ENCODE data around the gene BRD3OS. TPM values are rescaled to one million over a fixed set of nuclear protein-coding genes. Genes with fewer than 3 reads are reported as not detected.

The BRD3OS gene
- total RNA-seq, 3 donors from 2014 or later: 3.6 to 17.6 (median 4.9) TPM

DNA sequence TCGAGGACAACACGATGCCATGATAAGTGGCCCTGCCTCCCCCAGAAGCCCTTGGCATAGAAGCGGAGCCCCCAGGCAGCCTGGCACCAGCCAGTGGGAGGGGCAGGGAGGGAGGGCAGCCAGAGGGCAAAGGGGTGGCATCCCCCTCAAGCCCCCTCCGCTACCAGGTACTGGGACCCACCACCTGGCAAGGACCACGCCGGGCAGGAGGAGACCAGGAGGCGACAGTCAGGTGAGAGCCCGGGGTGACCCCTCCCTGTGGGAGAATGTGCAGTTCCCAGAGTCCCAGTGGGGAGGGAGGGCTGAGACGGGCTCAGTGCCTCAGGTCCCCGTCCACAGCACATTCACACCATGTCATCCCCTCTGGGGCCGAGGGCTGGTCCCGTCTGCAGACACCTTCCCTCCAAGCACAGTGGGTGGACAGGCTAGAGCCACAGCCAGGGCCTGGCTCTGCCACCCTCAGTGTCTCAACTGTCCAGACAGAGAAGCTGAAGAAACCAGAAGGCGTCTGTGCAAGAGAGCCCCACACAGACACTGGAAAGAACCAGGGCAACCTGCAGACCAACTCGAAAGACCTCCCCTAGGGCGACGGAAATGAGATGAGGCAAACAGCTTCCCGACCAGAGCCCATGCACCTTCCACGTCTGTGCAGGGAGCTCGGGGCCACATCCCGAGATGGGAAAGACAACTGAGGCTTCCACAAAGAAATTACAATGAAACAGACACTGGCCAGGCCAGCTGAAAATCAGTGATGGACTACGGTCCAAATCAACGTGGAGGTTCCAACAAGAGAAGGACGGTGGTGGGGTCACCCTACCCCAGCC, 31.4 kb downstream of the BRD3OS start:
- intact Hi-C loops (cut with DNase I, micrococcal nuclease): no loop called here
- Histone ChIP-seq H3K4me1 (ENCODE audit: low read depth) (peaks cover 26% of the 10 kb centered on the region), H3K9me3 (no peaks in the 10 kb centered on the region), H3K4me3 (no peak overlapping the region), H3K36me3 (ENCODE audit: low read depth) (no peaks in the 10 kb centered on the region)
- ATAC-seq: peak; percentile 22
- peak in 1 of 3 donors; percentile 40 for DNase-seq
- TF ChIP-seq, protein P1, sequence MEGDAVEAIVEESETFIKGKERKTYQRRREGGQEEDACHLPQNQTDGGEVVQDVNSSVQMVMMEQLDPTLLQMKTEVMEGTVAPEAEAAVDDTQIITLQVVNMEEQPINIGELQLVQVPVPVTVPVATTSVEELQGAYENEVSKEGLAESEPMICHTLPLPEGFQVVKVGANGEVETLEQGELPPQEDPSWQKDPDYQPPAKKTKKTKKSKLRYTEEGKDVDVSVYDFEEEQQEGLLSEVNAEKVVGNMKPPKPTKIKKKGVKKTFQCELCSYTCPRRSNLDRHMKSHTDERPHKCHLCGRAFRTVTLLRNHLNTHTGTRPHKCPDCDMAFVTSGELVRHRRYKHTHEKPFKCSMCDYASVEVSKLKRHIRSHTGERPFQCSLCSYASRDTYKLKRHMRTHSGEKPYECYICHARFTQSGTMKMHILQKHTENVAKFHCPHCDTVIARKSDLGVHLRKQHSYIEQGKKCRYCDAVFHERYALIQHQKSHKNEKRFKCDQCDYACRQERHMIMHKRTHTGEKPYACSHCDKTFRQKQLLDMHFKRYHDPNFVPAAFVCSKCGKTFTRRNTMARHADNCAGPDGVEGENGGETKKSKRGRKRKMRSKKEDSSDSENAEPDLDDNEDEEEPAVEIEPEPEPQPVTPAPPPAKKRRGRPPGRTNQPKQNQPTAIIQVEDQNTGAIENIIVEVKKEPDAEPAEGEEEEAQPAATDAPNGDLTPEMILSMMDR (IDR thresholded peaks at IDR 0.05): no peak

DNA sequence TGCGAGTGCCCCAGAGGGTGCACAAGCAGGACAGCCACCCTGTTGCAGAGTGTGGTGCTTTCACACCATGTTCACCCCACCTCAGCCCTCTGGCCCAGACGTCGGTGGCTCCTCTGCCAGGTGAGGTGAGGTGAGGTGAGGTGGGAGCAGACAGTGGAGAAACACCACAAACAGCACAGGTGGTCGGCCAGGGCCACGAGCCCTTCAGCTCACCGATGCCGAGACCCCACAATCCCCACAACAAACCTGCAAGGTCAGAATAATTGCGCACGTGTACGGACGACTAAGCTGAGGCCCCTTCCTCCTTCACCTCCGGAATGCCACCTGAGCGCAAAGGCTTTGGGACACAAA, 32.0 kb downstream of the BRD3OS start:
- DNase-seq: no peak

DNA sequence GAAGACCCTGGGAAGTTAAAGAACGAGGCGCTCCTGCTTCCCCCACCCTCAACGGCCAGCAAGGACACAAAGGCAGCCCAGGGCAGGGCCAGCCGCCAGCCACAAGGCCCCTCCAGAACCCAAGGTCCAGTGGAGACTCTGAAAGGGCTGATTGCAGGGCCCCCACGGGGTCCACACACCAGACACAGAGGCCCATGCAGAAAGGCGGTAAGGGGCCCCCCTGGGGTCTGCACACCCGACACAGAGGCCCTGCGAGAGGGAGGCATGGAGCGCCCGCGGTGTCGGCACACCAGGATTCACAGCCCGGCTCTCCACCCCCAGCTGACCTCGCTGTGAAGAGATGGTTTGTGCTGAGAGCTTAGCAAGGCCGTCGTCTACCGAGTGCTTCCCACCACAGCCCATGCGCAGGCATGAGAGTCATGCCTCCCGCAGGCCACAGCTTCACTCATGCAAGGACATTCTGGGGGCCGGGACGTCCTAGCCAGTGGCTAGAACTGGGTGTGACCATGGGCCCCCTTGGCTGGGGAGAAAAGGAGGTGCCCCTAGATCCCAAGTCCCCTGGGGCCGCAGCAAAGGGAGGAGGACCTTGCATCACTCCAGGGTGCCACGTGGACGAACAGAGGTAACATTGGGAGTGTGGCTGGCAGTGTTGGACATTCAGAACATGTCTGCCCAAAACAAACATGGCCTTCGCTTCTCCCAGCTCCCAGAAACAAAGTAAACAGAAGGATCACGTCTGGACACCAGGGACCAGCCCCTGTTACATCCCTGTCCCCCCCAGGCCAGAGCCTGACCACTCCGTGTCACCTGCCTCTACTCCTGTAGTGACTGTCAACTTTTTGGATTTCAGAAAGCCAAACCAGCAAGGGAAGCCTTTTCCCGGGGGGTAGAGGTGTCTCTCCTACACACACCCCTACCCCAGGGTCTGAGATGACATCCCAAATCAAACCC, 32.7 kb downstream of the BRD3OS start:
- intact Hi-C loops (cut with DNase I, micrococcal nuclease): no loop called here
- TF ChIP-seq, protein P1 (IDR thresholded peaks at IDR 0.05): no peak
- DNase-seq (peak in 1 of 3 donors; percentile 20), ATAC-seq (no peak)
- Histone ChIP-seq H3K4me1 (ENCODE audit: low read depth) (peaks cover 26% of the 10 kb centered on the region), H3K4me3 (no peak overlapping the region), H3K36me3 (ENCODE audit: low read depth) (no peaks in the 10 kb centered on the region), H3K9me3 (no peaks in the 10 kb centered on the region)

More for the DNA sequence above, 32.0 kb downstream of the BRD3OS start:
- Histone ChIP-seq H3K36me3 (ENCODE audit: low read depth) (no peaks in the 10 kb centered on the region), H3K9me3 (no peaks in the 10 kb centered on the region), H3K4me3 (no peak overlapping the region), H3K4me1 (ENCODE audit: low read depth) (peaks cover 26% of the 10 kb centered on the region)
- intact Hi-C loops (cut with DNase I, micrococcal nuclease): no loop called here
- TF ChIP-seq, protein P1 (IDR thresholded peaks at IDR 0.05): no peak
- ATAC-seq: no peak

DNA sequence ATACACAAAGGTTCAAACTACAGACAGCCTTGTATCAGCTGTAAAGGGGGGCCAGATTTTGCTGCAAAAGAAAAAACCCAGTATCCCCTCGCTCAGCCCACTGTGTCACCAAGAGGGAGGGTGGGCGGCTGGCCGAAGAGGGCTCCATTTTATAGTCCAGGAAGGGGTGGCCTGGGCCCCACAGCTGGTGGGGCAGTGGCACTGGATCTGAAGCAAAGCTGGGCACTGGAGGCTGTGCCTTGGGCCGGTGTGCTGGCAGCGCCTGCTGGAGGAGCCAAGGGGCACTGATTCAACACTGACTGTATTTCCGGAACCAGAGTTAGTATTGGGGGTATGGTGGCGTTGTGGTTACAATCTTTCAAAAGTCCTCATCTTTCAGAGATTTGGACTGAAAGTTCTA, 33.4 kb downstream of the BRD3OS start:
- no peaks in the 10 kb centered on the region for H3K9me3 ChIP-seq
- no peak overlapping the region for H3K4me3 ChIP-seq
- TF ChIP-seq, protein P1 (IDR thresholded peaks at IDR 0.05): no peak
- intact Hi-C loops (cut with DNase I, micrococcal nuclease): no loop called here
- ATAC-seq (no peak), DNase-seq (peak in 1 of 3 donors; percentile 23)
- peaks cover 26% of the 10 kb centered on the region for H3K4me1 ChIP-seq (ENCODE audit: low read depth)
- no peaks in the 10 kb centered on the region for H3K36me3 ChIP-seq (ENCODE audit: low read depth)

DNA sequence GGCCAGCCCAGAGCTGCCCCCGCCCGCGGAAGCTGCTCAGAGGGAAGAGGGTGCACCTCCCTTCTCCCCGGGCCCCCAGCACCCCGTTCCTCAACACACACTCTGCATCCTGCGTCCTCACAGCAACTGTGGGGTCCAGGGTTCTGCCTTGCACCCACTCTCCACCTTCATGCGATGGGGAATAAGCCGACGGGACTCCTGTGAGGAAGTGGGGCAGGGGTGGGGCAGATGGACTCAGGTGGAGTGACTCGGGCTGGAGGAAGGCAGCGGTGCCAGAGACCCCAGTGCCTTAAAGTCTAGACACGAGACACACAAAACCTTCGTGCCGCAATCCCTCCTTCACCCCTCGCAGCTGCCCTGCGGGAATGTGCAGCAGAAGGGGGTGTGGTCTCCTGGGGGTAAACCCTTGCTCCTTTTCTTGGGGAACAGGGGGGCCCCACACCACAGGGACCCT, 33.9 kb downstream of the BRD3OS start:
- DNase-seq (peak in 1 of 3 donors; percentile 19), ATAC-seq (no peak)
- intact Hi-C loops (cut with DNase I, micrococcal nuclease): no loop called here
- Histone ChIP-seq H3K4me1 (ENCODE audit: low read depth) (peaks cover 26% of the 10 kb centered on the region), H3K4me3 (no peak overlapping the region), H3K36me3 (ENCODE audit: low read depth) (no peaks in the 10 kb centered on the region), H3K9me3 (no peaks in the 10 kb centered on the region)
- TF ChIP-seq, protein P1 (IDR thresholded peaks at IDR 0.05): no peak

Measured in mucosa of descending colon (tissue), 3 donors.